GM12875 (cell line): ENCODE measurements around the gene POLG2.

Source experiments
- H3K4me3 ChIP-seq: one replicate; pipeline ENCODE4 v1.5.1; 2011; ENCODE audit warnings: low read depth, low read length, control low read depth
- TF ChIP-seq, protein P1 (sequence below): IDR thresholded peaks from 2 replicates; pipeline ENCODE4 v1.5.1; 2011; ENCODE audit warnings: low read depth, mild to moderate bottlenecking, control low read depth, inconsistent platforms, low read length, moderate library complexity, borderline replicate concordance; ENCODE audit not compliant: insufficient read depth

Gene POLG2

DNA sequence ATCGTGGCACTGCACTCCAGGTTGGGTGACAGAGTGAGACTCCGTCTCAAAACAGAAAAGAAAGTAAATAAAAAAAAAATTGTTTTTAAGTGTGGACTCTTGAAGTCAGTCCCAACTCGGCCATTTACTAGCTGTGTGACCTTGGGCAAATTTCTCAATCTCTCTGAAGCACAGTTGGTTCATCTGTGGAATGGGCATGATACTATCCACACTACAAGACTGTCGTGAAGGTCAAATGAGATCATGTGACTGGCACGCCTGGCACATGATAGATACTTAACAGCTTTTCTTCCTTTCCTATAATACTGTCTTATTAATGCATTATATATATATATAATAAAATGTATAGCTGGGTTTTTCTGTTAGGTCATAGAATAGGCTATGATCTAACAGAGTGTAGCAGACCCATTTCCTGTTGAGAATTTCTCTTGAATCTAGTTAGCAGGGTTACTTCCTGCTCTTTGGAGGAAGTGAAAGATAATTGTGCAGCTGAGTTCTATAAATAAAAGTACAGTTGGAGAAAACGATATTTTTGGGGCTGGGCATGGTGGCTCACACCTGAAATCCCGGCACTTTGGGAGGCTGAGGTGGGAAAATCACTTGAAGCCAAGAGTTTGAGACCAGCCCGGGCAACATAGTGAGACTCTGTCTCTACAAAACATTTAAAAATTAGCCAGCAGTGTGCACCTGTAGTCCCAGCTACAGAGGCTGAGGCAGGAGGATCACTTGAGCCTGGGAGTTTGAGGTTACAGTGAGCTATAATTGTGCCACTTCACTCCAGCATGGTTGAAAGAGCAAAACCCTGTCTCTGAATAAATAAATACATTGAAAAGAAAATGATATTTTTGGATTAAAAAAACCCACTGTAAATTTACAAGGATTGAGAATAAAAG lies 40.6 kb downstream of the POLG2 start:
- TF ChIP-seq, protein P1, sequence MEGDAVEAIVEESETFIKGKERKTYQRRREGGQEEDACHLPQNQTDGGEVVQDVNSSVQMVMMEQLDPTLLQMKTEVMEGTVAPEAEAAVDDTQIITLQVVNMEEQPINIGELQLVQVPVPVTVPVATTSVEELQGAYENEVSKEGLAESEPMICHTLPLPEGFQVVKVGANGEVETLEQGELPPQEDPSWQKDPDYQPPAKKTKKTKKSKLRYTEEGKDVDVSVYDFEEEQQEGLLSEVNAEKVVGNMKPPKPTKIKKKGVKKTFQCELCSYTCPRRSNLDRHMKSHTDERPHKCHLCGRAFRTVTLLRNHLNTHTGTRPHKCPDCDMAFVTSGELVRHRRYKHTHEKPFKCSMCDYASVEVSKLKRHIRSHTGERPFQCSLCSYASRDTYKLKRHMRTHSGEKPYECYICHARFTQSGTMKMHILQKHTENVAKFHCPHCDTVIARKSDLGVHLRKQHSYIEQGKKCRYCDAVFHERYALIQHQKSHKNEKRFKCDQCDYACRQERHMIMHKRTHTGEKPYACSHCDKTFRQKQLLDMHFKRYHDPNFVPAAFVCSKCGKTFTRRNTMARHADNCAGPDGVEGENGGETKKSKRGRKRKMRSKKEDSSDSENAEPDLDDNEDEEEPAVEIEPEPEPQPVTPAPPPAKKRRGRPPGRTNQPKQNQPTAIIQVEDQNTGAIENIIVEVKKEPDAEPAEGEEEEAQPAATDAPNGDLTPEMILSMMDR = no peak
- no peak overlapping the region for H3K4me3 ChIP-seq

DNA sequence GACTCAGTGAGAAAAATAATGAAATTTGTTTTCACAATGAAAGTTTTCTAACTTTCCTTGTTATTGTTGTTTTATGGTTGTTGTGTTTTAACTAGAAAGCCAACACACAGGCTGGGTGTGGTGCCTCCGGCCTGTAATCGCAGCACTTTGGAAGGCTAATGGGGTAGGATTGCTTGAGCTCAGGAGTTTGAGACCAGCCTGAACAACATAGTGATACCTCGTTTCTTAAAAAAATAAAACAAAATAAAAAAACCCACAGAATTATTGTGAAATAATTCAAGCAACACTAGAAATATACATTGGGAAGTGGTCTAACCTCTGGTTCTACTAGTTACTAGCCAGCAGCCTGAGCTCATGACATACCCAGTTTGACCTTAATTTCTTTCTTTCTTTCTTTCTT lies 47.3 kb downstream of the POLG2 start:
- TF ChIP-seq, protein P1 = no peak
- no peak overlapping the region for H3K4me3 ChIP-seq

DNA sequence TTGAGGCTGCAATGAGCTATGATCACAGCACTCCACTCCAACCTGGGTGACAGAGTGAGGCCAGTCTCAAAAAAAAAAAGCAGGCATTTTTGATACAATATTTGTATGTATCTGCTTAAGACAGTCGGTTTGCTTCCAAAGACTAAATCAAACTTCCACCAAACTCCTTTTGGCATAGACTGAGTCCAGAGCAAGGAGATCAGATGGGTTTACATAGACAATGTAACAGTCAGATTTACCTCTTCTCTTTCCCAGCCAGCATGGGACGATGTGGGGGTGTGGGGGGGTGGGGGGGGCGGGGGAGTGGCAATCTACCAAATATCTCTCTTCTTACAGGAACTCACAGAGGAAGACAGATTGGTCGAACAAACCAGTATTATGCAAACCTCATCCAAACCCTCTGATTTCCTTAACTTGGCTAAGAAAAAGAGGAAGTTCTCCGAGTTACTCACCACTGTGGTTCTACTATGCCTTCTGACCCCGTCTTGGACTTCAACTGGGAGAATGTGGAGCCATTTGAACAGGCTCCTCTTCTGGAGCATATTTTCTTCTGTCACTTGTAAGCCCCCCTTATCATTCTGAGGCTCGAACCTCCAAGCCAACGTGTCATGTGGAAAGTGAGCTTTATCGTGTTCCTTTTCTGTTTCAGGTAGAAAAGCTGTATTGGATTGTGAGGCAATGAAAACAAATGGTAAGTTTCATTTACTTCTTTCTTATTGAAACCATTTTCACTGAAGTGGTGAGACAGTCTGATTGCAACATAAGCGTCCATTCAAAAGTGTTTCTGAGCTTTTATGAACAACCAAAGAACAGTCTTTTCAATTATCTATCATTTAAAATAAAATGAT lies 48.0 kb downstream of the POLG2 start, which contains the start of gene MILR1:
Gene MILR1, plus strand, starts transcription at position 451 of the 848 bp plus-strand sequence. Its CDS starts 54 bp downstream, at position 505.
- TF ChIP-seq, protein P1 = no peak

DNA sequence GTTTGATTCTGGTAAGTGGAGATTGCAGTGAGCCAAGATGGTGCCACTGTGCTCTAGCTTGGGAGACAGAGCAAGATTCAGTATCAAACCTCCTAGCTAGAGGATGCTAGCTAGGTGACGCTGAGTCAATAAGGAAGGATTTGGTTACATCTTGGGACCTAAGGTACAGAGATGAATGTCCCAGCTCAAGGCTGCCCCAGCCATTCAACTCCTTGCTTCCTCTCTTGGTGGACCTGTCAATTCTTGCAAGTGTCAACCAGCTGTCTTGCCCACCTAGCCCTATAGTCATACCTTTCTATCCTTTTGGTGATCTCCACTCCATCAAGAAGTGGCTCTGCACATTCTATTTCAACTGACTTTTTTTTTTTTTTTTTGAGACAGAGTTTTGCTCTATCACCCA lies 49.3 kb downstream of the POLG2 start:
- TF ChIP-seq, protein P1 = no peak
- no peak overlapping the region for H3K4me3 ChIP-seq

More for the DNA sequence above, 48.0 kb downstream of the POLG2 start, which contains the start of gene MILR1:
- no peak within 1 kb of the TSS for H3K4me3 ChIP-seq

DNA sequence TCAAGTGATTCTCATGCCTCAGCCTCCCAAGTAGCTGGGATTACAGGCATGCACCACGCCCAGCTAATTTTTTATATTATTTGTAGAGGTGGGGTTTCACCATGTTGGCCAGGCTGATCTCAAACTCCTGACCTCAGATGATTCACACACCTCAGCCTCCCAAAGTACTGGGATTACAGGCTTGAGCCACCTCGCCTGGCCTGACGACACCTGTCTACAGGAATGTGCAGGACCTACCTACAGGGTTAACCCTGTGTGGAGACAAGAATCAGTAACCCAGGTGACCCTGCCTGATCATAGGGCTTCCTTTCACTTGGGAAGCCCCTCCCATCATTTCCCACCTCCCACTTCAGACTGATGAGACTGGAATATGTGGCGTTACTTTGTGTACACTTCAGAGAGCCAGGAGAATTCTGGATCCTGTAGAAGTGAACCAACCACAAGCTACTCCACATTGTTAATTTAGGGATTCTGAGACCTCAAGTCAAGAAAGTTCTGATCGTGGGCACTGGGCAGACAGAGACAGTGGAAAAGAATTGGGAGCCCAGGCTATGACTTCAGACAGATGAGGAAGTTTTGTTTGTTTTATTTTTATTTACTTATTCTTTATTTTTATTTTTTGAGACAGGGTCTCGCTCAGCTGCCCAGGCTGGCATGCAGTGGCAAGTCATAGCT lies 53.6 kb downstream of the POLG2 start:
- TF ChIP-seq, protein P1 = no peak
- no peak overlapping the region for H3K4me3 ChIP-seq

DNA sequence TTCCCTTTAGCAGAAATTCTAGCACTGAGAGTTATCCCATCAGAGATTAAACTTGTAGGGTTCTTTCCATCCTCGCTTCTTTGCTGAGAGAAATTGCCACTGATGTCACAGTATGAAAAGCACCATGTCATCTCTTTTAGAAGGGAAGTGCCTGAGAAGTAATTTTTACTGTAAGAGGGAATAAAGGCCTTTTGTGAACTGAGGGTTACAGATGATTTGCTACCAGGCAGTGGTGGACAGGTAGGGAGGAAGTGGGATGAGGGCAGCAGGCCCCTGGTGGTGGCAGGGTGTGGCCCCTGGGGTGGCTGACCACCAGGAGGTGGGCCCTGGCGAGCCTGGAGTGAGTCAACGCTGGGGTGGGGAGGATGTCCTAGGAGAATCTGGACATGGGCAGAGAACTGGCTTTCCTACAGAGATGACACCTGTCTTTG lies 54.3 kb downstream of the POLG2 start:
- H3K4me3 ChIP-seq = no peak overlapping the region
- TF ChIP-seq, protein P1 = no peak
